ENCODE results near the gene ADCY1. TPM values are rescaled to one million over a fixed set of nuclear protein-coding genes. Genes with fewer than 3 reads are reported as not detected.
A peak's percentile ranks its signal among the peaks of the same experiment; 100 is the strongest.

Gene ADCY1
- total RNA-seq, 1 experiment from 2014 or later: 0.71 TPM

DNA sequence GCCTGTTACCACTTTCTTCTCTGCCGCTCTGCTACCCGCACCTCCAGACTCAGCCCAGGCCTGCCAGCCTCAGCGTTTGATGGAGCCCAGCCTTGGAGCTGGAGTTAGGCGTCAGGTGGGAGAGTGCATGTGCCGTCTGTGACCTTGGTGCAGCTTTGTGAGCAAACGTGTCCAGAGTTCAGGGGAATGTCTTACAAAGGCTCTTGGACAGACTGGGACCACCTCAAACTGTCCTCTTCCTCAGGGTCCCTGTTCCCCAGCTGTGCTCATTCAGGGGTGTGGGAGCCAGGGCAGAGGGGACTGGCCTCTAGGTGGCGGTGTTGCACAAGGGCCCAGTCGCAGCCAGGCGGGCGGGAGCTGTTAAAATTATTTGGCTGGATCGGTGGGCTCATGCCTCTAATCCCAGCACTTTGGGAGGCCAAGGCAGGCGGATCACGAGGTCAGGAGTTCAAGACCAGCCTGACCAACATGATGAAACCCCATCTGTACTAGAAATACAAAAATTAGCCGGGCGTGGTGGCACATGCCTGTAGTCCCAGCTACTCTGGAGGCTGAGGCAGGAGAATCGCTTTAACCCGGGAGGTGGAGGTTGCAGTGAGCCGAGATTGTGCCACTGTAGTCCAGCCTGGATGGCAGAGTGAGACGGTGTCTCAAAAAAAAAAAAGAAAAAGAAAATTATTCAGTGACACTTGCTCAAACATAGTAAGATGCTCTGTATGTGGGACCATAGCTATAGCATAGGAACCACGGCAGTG, 89.2 kb downstream of the ADCY1 start:
- ChIA-PET POLR2A (ENCODE audit: low non-redundant PET) (no interaction called here), CTCF (interaction anchor here (0.6 kb wide), 1 partner anchor 191 kb away, joined by 3 read pairs; no protein-coding TSS in a partner anchor)
- Histone ChIP-seq H3K27ac (ENCODE audit: low read depth, low read length, poor library complexity, severe bottlenecking) (no peak overlapping the region), H3K4me1 (ENCODE audit: insufficient read depth, low read length, poor library complexity, severe bottlenecking) (no peaks in the 10 kb centered on the region), H3K4me3 (ENCODE audit: low read depth, low read length, poor library complexity, severe bottlenecking) (no peak overlapping the region), H3K27me3 (replicated peaks; ENCODE audit: insufficient read depth, low read depth, low read length, poor library complexity) (no peaks in the 10 kb centered on the region), H3K36me3 (ENCODE audit: insufficient read depth, low read length, poor library complexity, severe bottlenecking) (no peaks in the 10 kb centered on the region), H3K9me3 (ENCODE audit: low read depth, low read length, poor library complexity, severe bottlenecking) (no peaks in the 10 kb centered on the region)
- TF ChIP-seq, protein P1, sequence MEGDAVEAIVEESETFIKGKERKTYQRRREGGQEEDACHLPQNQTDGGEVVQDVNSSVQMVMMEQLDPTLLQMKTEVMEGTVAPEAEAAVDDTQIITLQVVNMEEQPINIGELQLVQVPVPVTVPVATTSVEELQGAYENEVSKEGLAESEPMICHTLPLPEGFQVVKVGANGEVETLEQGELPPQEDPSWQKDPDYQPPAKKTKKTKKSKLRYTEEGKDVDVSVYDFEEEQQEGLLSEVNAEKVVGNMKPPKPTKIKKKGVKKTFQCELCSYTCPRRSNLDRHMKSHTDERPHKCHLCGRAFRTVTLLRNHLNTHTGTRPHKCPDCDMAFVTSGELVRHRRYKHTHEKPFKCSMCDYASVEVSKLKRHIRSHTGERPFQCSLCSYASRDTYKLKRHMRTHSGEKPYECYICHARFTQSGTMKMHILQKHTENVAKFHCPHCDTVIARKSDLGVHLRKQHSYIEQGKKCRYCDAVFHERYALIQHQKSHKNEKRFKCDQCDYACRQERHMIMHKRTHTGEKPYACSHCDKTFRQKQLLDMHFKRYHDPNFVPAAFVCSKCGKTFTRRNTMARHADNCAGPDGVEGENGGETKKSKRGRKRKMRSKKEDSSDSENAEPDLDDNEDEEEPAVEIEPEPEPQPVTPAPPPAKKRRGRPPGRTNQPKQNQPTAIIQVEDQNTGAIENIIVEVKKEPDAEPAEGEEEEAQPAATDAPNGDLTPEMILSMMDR (conservative IDR thresholded peaks at IDR 0.05; ENCODE audit: low read depth, low read length): peak; percentile 60
- TF ChIP-seq EZH2 (IDR thresholded peaks at IDR 0.05; ENCODE audit: borderline replicate concordance, low read depth, low read length, poor library complexity, severe bottlenecking): no peak
- no peak for DNase-seq (ENCODE audit: low spot score)
- no TSS peak for BruUV-seq (replicated peaks)
- intact Hi-C loops (cut with micrococcal nuclease; ENCODE audit: unreplicated experiment): loop anchor here (5.0 kb wide), 1 partner anchor 189 kb away; no protein-coding TSS in a partner anchor

DNA sequence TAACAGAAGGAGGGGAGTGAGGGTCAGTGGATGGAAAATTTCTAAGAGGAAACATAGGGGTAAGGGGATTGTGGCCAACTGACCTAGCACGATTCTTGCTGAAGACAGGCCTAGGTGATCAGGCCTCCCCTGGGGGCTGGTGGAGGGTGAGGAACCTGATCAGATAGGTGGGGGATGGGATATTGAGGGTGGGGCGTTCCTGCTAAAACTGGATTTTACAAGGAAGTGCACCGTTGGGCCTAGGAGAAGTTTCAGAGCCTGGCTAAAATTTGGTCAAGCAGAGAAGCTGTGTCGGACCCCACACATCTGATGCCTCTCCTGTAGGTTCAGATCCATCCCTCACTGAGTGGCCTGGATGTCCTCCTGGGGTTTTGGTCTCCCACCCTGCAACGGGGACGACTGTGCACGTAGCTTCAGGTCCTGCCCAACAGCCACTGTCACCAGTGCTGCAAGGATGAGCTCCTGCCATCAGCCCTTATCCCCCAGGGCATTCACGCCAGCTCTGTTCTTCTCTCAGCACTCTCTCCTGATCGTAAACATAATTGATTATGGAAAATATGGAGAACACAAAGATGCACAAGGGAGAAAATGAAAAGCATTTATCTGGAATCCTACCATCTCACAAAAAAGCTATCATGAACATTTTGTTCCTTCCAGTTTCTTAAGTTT, 89.9 kb downstream of the ADCY1 start:
- Histone ChIP-seq H3K4me3 (ENCODE audit: low read depth, low read length, poor library complexity, severe bottlenecking) (no peak overlapping the region), H3K27me3 (replicated peaks; ENCODE audit: insufficient read depth, low read depth, low read length, poor library complexity) (no peaks in the 10 kb centered on the region), H3K4me1 (ENCODE audit: insufficient read depth, low read length, poor library complexity, severe bottlenecking) (no peaks in the 10 kb centered on the region), H3K9me3 (ENCODE audit: low read depth, low read length, poor library complexity, severe bottlenecking) (no peaks in the 10 kb centered on the region), H3K36me3 (ENCODE audit: insufficient read depth, low read length, poor library complexity, severe bottlenecking) (no peaks in the 10 kb centered on the region), H3K27ac (ENCODE audit: low read depth, low read length, poor library complexity, severe bottlenecking) (no peak overlapping the region)
- intact Hi-C loops (cut with micrococcal nuclease; ENCODE audit: unreplicated experiment): loop anchor here (5.0 kb wide), 1 partner anchor 188 kb away; no protein-coding TSS in a partner anchor
- CTCF ChIA-PET: interaction anchor here (0.6 kb wide), 1 partner anchor 190 kb away, joined by 3 read pairs; no protein-coding TSS in a partner anchor
- BruUV-seq (replicated peaks): no TSS peak
- no peak for TF ChIP-seq EZH2 (IDR thresholded peaks at IDR 0.05; ENCODE audit: borderline replicate concordance, low read depth, low read length, poor library complexity, severe bottlenecking)
- TF ChIP-seq, protein P1 (conservative IDR thresholded peaks at IDR 0.05; ENCODE audit: low read depth, low read length): no peak
- DNase-seq (ENCODE audit: low spot score): no peak
- POLR2A ChIA-PET (ENCODE audit: low non-redundant PET): no interaction called here

DNA sequence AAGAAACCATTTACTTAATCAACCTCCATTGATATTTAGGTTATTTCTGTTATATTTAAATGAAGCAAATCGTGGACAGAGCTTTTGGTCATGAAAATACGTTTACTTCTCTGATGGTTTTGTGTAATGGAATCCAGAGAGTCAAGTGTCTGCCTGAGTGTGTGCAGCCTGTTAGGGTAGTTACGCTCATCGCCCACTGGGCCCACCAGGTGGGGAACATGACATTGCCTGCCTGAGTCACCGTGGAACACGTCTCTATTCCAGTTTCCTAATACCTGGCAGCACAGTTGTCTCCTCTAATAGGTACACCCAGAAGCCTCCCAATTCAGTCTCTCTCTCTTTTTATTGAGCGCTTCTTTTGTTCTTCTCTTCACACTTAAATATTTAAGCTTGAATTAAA, 91.0 kb downstream of the ADCY1 start:
- CTCF ChIA-PET: no interaction called here
- H3K27ac ChIP-seq (ENCODE audit: low read depth, low read length, poor library complexity, severe bottlenecking): no peak overlapping the region
- TF ChIP-seq EZH2 (IDR thresholded peaks at IDR 0.05; ENCODE audit: borderline replicate concordance, low read depth, low read length, poor library complexity, severe bottlenecking): no peak
- TF ChIP-seq, protein P1 (conservative IDR thresholded peaks at IDR 0.05; ENCODE audit: low read depth, low read length): no peak
- no peaks in the 10 kb centered on the region for H3K4me1 ChIP-seq (ENCODE audit: insufficient read depth, low read length, poor library complexity, severe bottlenecking)
- DNase-seq (ENCODE audit: low spot score): no peak
- H3K9me3 ChIP-seq (ENCODE audit: low read depth, low read length, poor library complexity, severe bottlenecking): no peaks in the 10 kb centered on the region
- no TSS peak for BruUV-seq (replicated peaks)
- H3K36me3 ChIP-seq (ENCODE audit: insufficient read depth, low read length, poor library complexity, severe bottlenecking): no peaks in the 10 kb centered on the region
- intact Hi-C loops (cut with micrococcal nuclease; ENCODE audit: unreplicated experiment): no loop called here
- no peaks in the 10 kb centered on the region for H3K27me3 ChIP-seq (replicated peaks; ENCODE audit: insufficient read depth, low read depth, low read length, poor library complexity)
- no peak overlapping the region for H3K4me3 ChIP-seq (ENCODE audit: low read depth, low read length, poor library complexity, severe bottlenecking)
- POLR2A ChIA-PET (ENCODE audit: low non-redundant PET): no interaction called here

All from A673 (cell line).